Osteocyte (in vitro differentiated cells): ENCODE measurements around the gene ABCG4. TPM values are rescaled to one million over a fixed set of nuclear protein-coding genes. Genes with fewer than 3 reads are reported as not detected.
"Not testable (repeated sequence)": the region's sequence is repeated elsewhere in the genome, so short reads cannot be mapped to it uniquely, and the experiment has no call there.

Source experiments
- DNase-seq: peaks from one replicate; pipeline ENCODE4 v3.0.0; 2021; ENCODE audit warnings: mixed read lengths; ENCODE audit not compliant: unreplicated experiment; ENCODE audit errors: extremely low spot score
- H3K27ac Mint-ChIP-seq: one replicate; pipeline ENCODE4 v1.8.0; 2021; ENCODE audit warnings: mild to moderate bottlenecking, mixed read lengths; ENCODE audit not compliant: unreplicated experiment
- H3K27me3 Mint-ChIP-seq: one replicate; pipeline ENCODE4 v1.8.0; 2021; ENCODE audit warnings: mixed read lengths; ENCODE audit not compliant: unreplicated experiment
- H3K36me3 Mint-ChIP-seq: one replicate; pipeline ENCODE4 v1.8.0; 2021; ENCODE audit warnings: mixed read lengths; ENCODE audit not compliant: unreplicated experiment
- H3K4me1 Mint-ChIP-seq: one replicate; pipeline ENCODE4 v1.8.0; 2021; ENCODE audit warnings: mixed read lengths; ENCODE audit not compliant: unreplicated experiment
- H3K4me3 Mint-ChIP-seq: one replicate; pipeline ENCODE4 v1.8.0; 2021; ENCODE audit warnings: mild to moderate bottlenecking, moderate library complexity, mixed read lengths; ENCODE audit not compliant: unreplicated experiment
- H3K9me3 Mint-ChIP-seq: one replicate; pipeline ENCODE4 v1.8.0; 2021; ENCODE audit warnings: mixed read lengths; ENCODE audit not compliant: unreplicated experiment
- CTCF ChIP-seq: fragments of 200-600 bp; sonication (generic); IDR thresholded peaks from 2 replicates; pipeline ENCODE4 v1.5.0; 2021; ENCODE audit warnings: antibody characterized with exemption, mild to moderate bottlenecking, moderate library complexity
- total RNA-seq: library from RNA; stranded (reverse); gene quantifications from 2 replicates; pipeline ENCODE4 v1.2.1, GENCODE V29; 2021

The ABCG4 gene
- total RNA-seq, 1 donor from 2014 or later: 0.75 TPM

- Mint-ChIP-seq H3K27ac (no peak overlapping the region), H3K9me3 (no peaks in the 10 kb centered on the region), H3K27me3 (no peaks in the 10 kb centered on the region), H3K4me1 (no peaks in the 10 kb centered on the region), H3K36me3 (no peaks in the 10 kb centered on the region), H3K4me3 (no peak overlapping the region)
- TF ChIP-seq CTCF: no peak
- DNase-seq: no peak
Observed at GRCh38 chr11:119160151-119160550, 11.3 kb downstream of the ABCG4 start.

- H3K27me3 Mint-ChIP-seq: no peaks in the 10 kb centered on the region
Observed at GRCh38 chr11:119161871-119162270, 13.0 kb downstream of the ABCG4 start.

GRCh38 chr11:119166368-119167076, 17.7 kb downstream of the ABCG4 start:
- Mint-ChIP-seq H3K27me3 (no peaks in the 10 kb centered on the region), H3K9me3 (no peaks in the 10 kb centered on the region), H3K36me3 (no peaks in the 10 kb centered on the region), H3K4me1 (peaks cover 6% of the 10 kb centered on the region), H3K27ac (no peak overlapping the region), H3K4me3 (no peak overlapping the region)
- TF ChIP-seq CTCF: no peak
- DNase-seq: no peak

More at GRCh38 chr11:119161871-119162270, 13.0 kb downstream of the ABCG4 start:
- no peak for DNase-seq
- no peak for TF ChIP-seq CTCF
- Mint-ChIP-seq H3K4me3 (no peak overlapping the region), H3K4me1 (no peaks in the 10 kb centered on the region), H3K9me3 (no peaks in the 10 kb centered on the region), H3K27ac (no peak overlapping the region), H3K36me3 (no peaks in the 10 kb centered on the region)

GRCh38 chr11:119167077-119167458, 18.2 kb downstream of the ABCG4 start:
- H3K4me3 Mint-ChIP-seq, H3K27ac Mint-ChIP-seq, H3K9me3 Mint-ChIP-seq, DNase-seq, H3K36me3 Mint-ChIP-seq, H3K4me1 Mint-ChIP-seq, H3K27me3 Mint-ChIP-seq: not testable (repeated sequence)

- H3K4me1 Mint-ChIP-seq: peaks cover 6% of the 10 kb centered on the region
- no peaks in the 10 kb centered on the region for H3K9me3 Mint-ChIP-seq
- no peaks in the 10 kb centered on the region for H3K27me3 Mint-ChIP-seq
- peak overlapping the region; percentile 65 for H3K4me3 Mint-ChIP-seq
- DNase-seq: no peak
- no peak for TF ChIP-seq CTCF
- H3K36me3 Mint-ChIP-seq: no peaks in the 10 kb centered on the region
- no peak overlapping the region for H3K27ac Mint-ChIP-seq
Observed at GRCh38 chr11:119167933-119168332, 19.1 kb downstream of the ABCG4 start.
